EL (cell line): Measurements from ENCODE around the gene PNRC1.
"Not testable (repeated sequence)": the region's sequence is repeated elsewhere in the genome, so short reads cannot be mapped to it uniquely, and the experiment has no call there.

Experiments
- DNase-seq: peaks from one replicate; pipeline ENCODE4 v3.0.0-alpha.2; 2016

Gene PNRC1

DNA sequence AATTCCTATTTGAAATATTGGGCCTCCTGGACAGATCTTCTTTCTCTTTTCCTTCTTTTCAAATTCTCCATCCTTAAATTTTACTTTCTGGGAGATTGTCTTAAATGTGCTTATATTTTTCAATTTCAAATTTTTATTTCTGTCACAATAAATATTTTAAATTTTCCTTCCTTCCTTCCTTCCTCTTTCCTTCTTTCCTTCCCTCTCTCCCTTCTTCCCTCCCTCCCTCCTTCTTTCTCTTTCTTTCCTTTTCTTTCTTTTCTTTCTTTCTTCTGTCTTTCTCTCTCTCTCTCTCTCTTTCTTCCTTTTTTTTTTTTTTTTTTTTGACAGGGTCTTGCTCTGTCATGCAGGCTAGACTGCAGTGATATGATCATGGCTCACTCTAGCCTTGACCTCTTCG, 16.7 kb upstream of the PNRC1 start:
- DNase-seq: no peak

GRCh38 chr6:89064931-89065330, 15.6 kb upstream of the PNRC1 start:
- DNase-seq: not testable (repeated sequence)

DNA sequence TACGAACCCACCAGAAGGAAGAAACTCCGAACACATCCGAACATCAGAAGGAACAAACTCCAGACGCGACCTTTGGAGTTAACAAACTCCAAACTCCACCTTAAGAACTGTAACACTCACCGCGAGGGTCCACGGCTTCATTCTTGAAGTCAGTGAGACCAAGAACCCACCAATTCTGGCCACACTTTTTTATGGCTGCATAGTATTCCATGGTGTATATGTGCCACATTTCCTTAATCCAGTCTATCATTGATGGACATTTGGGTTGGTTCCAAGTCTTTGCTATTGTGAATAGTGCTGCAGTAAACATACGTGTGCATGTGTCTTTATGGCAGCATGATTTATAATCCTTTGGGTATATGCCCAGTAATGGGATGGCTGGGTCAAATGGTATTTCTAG, 14.4 kb upstream of the PNRC1 start:
- DNase-seq: not testable (repeated sequence)

- DNase-seq: no peak
Observed at GRCh38 chr6:89066940-89067646, 13.5 kb upstream of the PNRC1 start.

DNA sequence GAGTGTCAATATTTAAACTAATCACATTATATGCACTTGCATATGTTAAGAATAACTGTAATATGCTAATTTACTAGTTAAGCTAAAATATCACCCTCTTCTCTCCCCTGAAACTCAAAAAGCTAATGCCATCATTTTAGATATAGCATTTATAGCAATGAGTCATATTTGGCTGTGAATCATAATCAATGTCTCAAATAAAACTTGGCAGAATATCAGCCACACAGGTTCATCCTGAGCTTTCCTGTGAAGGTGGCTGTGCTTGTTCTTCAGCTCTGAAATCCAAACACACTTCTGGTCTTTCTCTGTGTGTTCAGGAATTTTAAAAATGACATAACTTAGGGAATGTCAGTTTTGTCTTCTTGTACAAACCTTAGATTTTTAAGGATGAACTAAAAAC, 12.8 kb upstream of the PNRC1 start:
- no peak for DNase-seq

DNA sequence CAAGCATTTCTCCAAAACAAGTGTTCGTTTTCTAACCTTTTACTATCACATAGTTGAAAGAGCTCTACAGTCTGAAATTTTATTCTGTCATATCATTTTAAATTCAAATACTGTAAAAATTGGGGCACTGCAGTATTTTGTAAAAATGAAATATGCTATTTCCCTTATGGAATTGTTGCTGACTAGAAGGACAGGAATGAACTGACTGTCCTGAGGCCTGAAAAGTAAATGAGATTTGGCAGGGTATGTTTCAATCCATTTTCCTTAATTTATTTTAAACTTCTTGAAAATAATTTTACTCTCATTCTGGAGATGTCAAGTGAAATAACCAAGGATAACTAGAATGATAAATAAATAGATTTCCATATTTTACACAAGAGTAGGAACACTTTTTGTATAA, 11.9 kb upstream of the PNRC1 start:
- DNase-seq: no peak

GRCh38 chr6:89069536-89070163, 10.9 kb upstream of the PNRC1 start:
- DNase-seq: no peak

DNA sequence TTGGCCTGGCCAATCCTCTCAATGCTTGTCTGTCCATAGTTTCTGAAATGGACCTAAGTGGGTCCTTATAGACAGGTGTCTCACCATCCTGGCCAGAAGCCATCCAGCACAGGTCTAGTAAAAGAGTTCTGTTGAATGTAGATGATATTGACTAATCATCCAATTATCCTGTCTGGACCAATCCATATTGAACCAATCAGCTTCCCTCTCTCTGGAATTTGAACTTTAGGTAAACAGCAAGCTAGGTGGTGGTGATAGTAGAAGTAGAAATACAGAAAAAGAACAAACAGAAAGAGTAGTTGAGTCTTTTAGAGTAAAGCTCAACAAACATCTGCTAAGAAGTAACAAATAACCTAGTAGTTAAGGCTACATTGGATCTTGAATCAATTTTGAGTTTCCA, 9.5 kb upstream of the PNRC1 start:
- DNase-seq: no peak

DNA sequence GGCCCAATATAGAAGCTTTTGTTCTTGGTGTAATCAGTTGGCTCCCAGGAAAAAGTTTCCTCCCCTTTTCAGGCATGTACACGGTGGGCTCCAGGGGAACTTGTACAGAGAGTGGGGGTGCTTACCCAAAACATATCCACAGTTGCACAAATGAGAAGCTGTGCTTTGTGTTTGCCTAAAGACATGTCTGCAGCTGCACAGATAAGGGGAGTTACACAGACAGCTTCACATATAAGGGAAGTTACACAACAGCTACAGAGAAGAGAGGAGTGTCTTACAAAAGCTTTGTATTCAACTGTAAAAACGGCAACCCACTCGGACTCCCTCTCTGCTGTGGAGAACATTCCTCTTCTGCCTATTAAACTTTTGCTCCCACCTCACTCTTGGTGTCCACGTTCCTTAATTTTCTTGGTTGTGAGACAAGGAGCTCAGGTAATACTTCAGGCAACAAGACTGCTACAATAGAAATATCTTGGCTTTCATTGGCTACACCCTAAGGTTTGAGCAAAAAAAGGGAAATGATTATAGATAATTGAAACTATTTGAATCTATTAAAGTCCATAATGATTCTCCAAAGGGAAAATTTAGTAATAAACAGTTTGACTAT, 7.4 kb upstream of the PNRC1 start:
- DNase-seq: no peak

DNA sequence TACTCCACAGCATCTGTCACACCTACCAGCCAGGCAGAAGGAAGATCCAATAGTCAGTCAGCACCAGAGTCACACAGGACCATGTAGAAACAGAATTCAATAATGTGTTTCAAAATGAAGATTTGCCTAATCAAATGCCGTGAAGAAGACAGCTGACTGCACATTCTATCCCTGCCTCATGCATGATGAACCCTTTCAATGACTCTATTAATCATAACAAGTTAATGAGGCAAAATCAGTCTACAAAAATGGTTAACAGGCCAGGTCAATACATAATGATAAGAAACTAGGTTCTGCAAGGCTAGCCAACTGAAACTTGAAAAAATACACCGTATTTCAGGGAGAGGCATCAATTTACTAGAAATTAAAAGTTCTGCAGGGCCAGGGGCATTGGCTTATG, 6.7 kb upstream of the PNRC1 start:
- DNase-seq: no peak

DNA sequence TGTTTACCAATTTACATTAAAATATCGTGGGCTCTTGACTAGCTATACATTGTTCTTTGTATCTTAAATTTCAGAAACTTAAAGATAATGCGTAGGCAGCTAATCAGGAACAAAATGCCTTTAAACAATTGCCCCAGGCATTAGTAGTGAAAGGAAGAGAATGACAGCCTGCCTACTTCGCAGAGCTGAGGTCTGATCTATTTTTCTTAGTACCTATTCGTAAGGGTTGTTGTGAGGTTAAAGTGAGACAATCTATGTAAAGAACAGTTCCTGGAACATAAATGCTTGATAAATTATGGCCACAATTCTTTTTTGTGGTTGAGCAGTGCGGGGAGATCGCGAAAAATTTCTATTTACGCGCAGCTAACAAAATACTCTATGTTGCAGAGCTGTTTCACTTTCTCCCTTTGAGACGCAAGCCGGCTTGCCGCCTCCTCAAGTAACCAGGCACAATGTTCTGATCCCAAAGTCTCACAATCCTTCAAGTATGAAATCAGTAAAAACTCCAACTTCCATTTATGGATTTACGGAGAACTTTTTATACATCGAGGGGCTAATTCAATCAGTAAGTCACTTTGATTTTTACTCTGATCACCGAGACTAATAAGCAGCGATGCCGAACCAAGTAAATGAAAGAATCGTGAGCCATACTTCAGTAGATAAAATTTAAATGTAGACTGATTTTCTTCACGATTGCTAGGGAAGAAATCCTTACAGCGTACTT, 878 bp upstream of the PNRC1 start:
- DNase-seq: peak; percentile 65

DNA sequence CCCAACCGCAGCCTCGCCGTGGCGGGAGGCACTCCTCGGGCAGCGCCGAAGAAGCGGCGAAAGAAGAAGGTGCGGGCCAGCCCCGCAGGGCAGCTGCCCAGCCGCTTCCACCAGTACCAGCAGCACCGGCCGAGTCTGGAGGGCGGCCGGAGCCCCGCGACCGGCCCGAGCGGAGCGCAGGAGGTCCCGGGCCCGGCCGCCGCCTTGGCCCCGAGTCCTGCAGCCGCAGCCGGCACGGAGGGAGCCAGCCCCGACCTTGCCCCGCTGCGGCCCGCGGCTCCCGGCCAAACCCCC, 525 bp downstream of the PNRC1 start:
- no peak for DNase-seq

- peak; percentile 97 for DNase-seq
Observed at GRCh38 chr6:89081423-89082322, 1.1 kb downstream of the PNRC1 start.

- DNase-seq: peak; percentile 32
Observed at GRCh38 chr6:89082486-89082891, 1.9 kb downstream of the PNRC1 start.

- DNase-seq: no peak
Observed at GRCh38 chr6:89084542-89084941, 4.0 kb downstream of the PNRC1 start.

- no peak for DNase-seq
Observed at GRCh38 chr6:89084954-89085353, 4.4 kb downstream of the PNRC1 start.

- DNase-seq: no peak
Observed at GRCh38 chr6:89085409-89086205, 5.1 kb downstream of the PNRC1 start.

- no peak for DNase-seq
Observed at GRCh38 chr6:89087881-89088280, 7.3 kb downstream of the PNRC1 start.

GRCh38 chr6:89098461-89098860, 17.9 kb downstream of the PNRC1 start:
- no peak for DNase-seq

- DNase-seq: peak; percentile 34
Observed at GRCh38 chr6:89100114-89100513, 19.6 kb downstream of the PNRC1 start.

DNA sequence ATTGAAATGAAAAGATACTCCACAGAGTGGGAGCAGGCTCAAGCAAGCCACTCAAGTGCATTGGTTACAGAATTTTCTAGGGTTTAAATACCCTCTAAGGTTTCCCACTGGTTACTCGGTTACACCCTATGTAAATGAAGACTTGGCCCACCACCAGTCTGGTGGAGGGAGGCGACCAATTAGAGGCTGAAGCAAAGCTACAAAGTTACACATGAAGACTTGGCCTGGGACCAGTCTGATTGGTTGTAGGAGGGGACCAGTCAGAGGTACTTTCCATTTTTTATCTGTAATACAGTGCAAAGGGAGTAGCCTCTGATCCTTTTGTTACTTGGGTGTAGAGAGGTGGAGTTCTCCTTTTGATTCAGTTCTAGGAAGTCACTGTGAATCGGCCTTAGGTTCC, 29.7 kb downstream of the PNRC1 start:
- DNase-seq: no peak

GRCh38 chr6:89111933-89112332, 31.4 kb downstream of the PNRC1 start:
- no peak for DNase-seq
